ENCODE data around the gene HTATSF1. TPM values are rescaled to one million over a fixed set of nuclear protein-coding genes. Genes with fewer than 3 reads are reported as not detected.
A peak's percentile ranks its signal among the peaks of the same experiment; 100 is the strongest.

HTATSF1 gene
- total and polyA plus RNA-seq, 9 of the 15 experiments (the other 6 are each of a cell fraction or from before 2014, with no cell fraction given) = 2.6 to 87.7 (median 42.2) TPM

DNA sequence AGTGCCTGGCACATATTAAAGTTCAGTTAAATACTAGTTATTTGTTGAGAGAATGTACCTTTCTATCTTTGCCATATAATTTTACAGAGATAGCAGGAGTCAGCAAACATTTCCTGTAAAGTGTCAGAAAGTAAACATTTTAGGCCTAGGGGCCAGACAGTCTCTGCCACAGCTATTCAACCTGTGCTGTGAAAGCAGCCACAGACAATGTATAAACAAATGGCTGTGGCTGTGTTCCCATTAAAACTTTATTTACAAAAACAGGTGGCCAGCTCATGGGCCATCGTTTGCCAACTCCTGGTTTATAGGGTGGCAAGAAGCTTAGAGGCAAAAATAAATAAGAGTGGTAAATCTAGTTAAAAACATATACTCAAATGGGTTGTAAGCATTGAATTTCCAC lies 43.6 kb upstream of the HTATSF1 start (continued):
- no peak for TF ChIP-seq KLF10 (CRISPR knock-in tag; IDR thresholded peaks at IDR 0.05)

DNA sequence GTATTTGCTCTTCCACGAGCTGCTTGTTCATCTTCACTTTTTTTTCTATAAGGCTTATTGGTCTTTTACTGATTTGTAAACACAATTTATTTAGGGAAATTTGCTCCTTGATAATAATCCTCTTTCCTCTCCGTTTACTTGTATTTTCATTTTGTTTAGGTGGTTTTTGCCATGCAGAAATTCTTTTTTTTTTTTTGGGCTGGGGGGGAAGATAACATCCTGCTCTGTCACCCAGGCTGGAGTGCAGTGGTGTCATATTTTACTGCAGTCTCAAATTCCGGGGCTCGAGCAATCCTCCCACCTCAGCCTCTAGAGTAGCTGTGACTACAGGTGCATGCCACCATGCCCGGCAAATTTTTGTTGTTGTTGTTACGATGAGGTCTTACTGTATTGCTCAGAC lies 41.3 kb upstream of the HTATSF1 start:
- 0 out of 2 replicates have a peak overlapping the region, but pooled peaks have one; percentile 9 for H2AFZ ChIP-seq (ENCODE audit: low read depth, low read length)
- no peaks in the 10 kb centered on the region for H3K9me1 ChIP-seq (ENCODE audit: control insufficient read depth, insufficient read depth, low read length)
- H3K4me1 ChIP-seq (replicated peaks in 1 of 2; ENCODE audit: control insufficient read depth in 2 of 2, insufficient read depth in 2 of 2, low read length in 2 of 2) = 0 out of 5 replicates have a peak, but pooled peaks cover 0 to 3% of the 10 kb centered on the region in 2 experiments
- 0% methylated on average over 6 of the region's 6 CpGs for WGBS (ENCODE audit: insufficient coverage, low coverage, missing lambda C conversion rate)
- no peaks in the 10 kb centered on the region for H3K79me2 ChIP-seq (ENCODE audit: control insufficient read depth, insufficient read depth, low read length)
- BruUV-seq (replicated peaks) = no TSS peak
- DNase-seq (ENCODE audit: extremely low read depth in 1 of 4, low spot score in 3 of 4) = peak in 1 of 4 experiments; percentile 16
- H3K9me3 ChIP-seq (replicated peaks; ENCODE audit: control insufficient read depth, insufficient read depth, low read depth, low read length) = no peaks in the 10 kb centered on the region
- H4K20me1 ChIP-seq (replicated peaks; ENCODE audit: control insufficient read depth, insufficient read depth, low read length) = no peaks in the 10 kb centered on the region
- no peaks in the 10 kb centered on the region for H3K36me3 ChIP-seq (ENCODE audit: control insufficient read depth, insufficient read depth, low read length)
- peak; percentile 68; the same call in 2 of the 3 replicates for ATAC-seq
- intact Hi-C loops (cut with micrococcal nuclease) (no loop called here), in situ Hi-C loops (cut with MboI) (no loop called here)
- CTCF ChIA-PET (ENCODE audit: low intra/inter-chr PET ratio) = no interaction called here
- no peaks in the 10 kb centered on the region for H3K27me3 ChIP-seq (ENCODE audit: control insufficient read depth in 2 of 2, insufficient read depth in 2 of 2, low read length in 2 of 2)
- H3K27ac ChIP-seq (ENCODE audit: extremely low read depth, low read depth, low read length) = no peak overlapping the region
- H3K4me3 ChIP-seq = no peak overlapping the region
- H3K9ac ChIP-seq (ENCODE audit: insufficient read depth in 1 of 2, low read depth in 2 of 2, low read length in 2 of 2) = no peak overlapping the region
- H3K4me2 ChIP-seq (ENCODE audit: insufficient read depth, low read length) = no peak overlapping the region
- POLR2A ChIA-PET = interaction anchor here (1.1 kb wide), 1 partner anchor 10 kb away, joined by 3 read pairs; no protein-coding TSS in a partner anchor
- FAIRE-seq = no peak
- TF ChIP-seq MAFK (IDR thresholded peaks at IDR 0.05; ENCODE audit: low read length) = peak; percentile 6; the same call in 1 of the 2 replicates
- TF ChIP-seq ARID1B (IDR thresholded peaks at IDR 0.05) = peak; percentile 35
- no peak for TF ChIP-seq ZNF699 (CRISPR knock-in tag; IDR thresholded peaks at IDR 0.05; ENCODE audit: insufficient replicate concordance)
- peak; percentile 9; the same call in 1 of the 2 replicates for TF ChIP-seq C11orf30 (IDR thresholded peaks at IDR 0.05; ENCODE audit: low read depth)
- peak; percentile 12; the same call in 1 of the 2 replicates for TF ChIP-seq ZNF316 (IDR thresholded peaks at IDR 0.05)
- TF ChIP-seq, protein P1, sequence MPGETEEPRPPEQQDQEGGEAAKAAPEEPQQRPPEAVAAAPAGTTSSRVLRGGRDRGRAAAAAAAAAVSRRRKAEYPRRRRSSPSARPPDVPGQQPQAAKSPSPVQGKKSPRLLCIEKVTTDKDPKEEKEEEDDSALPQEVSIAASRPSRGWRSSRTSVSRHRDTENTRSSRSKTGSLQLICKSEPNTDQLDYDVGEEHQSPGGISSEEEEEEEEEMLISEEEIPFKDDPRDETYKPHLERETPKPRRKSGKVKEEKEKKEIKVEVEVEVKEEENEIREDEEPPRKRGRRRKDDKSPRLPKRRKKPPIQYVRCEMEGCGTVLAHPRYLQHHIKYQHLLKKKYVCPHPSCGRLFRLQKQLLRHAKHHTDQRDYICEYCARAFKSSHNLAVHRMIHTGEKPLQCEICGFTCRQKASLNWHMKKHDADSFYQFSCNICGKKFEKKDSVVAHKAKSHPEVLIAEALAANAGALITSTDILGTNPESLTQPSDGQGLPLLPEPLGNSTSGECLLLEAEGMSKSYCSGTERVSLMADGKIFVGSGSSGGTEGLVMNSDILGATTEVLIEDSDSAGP (CRISPR knock-in tag; IDR thresholded peaks at IDR 0.05) = no peak
- TF ChIP-seq ZNF384 (IDR thresholded peaks at IDR 0.05; ENCODE audit: low read depth, low read length) = peak; percentile 88
- no peak for TF ChIP-seq ZNF212 (CRISPR knock-in tag; IDR thresholded peaks at IDR 0.05)
- TF ChIP-seq SMARCE1 (IDR thresholded peaks at IDR 0.05) = 0 out of 2 replicates have a peak, but pooled peaks have one; percentile 27
- peak; percentile 50; the same call in 1 of the 2 replicates for TF ChIP-seq MAFG (tag; conservative IDR thresholded peaks at IDR 0.05)
- TF ChIP-seq DPF2 (IDR thresholded peaks at IDR 0.05) = peak; percentile 71

All from K562 (cell line).